Measurements from ENCODE around the gene MPO. TPM values are rescaled to one million over a fixed set of nuclear protein-coding genes. Genes with fewer than 3 reads are reported as not detected.

The MPO gene
- total and polyA plus RNA-seq, 9 of the 15 experiments (the other 6 are each of a cell fraction or from before 2014, with no cell fraction given), result 0.04 to 0.47 (median 0.39) TPM; not detected in 6

- TF ChIP-seq REST (IDR thresholded peaks at IDR 0.05; ENCODE audit: borderline replicate concordance), result 0 out of 2 replicates have a peak, but pooled peaks have one; percentile 10
- no peak for TF ChIP-seq REST (CRISPR knock-in tag; IDR thresholded peaks at IDR 0.05; ENCODE audit: low read depth)
- 0 out of 2 replicates have a peak, but pooled peaks have one; percentile 33 for TF ChIP-seq KAT7 (CRISPR knock-in tag; IDR thresholded peaks at IDR 0.05; ENCODE audit: borderline replicate concordance)
- TF ChIP-seq THAP12 (CRISPR knock-in tag; IDR thresholded peaks at IDR 0.05), result peak; percentile 57; the same call in 1 of the 2 replicates
- TF ChIP-seq U2AF2 (optimal IDR thresholded peaks at IDR 0.05; ENCODE audit: low read depth, low read length), result no peak
- TF ChIP-seq, protein P1, sequence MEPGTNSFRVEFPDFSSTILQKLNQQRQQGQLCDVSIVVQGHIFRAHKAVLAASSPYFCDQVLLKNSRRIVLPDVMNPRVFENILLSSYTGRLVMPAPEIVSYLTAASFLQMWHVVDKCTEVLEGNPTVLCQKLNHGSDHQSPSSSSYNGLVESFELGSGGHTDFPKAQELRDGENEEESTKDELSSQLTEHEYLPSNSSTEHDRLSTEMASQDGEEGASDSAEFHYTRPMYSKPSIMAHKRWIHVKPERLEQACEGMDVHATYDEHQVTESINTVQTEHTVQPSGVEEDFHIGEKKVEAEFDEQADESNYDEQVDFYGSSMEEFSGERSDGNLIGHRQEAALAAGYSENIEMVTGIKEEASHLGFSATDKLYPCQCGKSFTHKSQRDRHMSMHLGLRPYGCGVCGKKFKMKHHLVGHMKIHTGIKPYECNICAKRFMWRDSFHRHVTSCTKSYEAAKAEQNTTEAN (CRISPR knock-in tag; IDR thresholded peaks at IDR 0.05), result peak; percentile 23; the same call in 1 of the 2 replicates
- TF ChIP-seq HNRNPH1 (optimal IDR thresholded peaks at IDR 0.05; ENCODE audit: low read depth, low read length), result peak; percentile 68
- no peak for TF ChIP-seq RAD51 (IDR thresholded peaks at IDR 0.05; ENCODE audit: borderline replicate concordance, low read depth)
Measured at GRCh38 chr17:58326609-58327362, 46.1 kb upstream of the MPO start (continued).
